HG03469 (cell line): Measurements from ENCODE around the gene IL10.

Experiments used
- ATAC-seq: cut with Tn5 transposase; IDR thresholded peaks from one replicate; pipeline ENCODE4 v1.9.1; 2021; ENCODE audit warnings: mild to moderate bottlenecking, moderate library complexity, moderate number of reproducible peaks; ENCODE audit not compliant: unreplicated experiment

The IL10 gene

DNA sequence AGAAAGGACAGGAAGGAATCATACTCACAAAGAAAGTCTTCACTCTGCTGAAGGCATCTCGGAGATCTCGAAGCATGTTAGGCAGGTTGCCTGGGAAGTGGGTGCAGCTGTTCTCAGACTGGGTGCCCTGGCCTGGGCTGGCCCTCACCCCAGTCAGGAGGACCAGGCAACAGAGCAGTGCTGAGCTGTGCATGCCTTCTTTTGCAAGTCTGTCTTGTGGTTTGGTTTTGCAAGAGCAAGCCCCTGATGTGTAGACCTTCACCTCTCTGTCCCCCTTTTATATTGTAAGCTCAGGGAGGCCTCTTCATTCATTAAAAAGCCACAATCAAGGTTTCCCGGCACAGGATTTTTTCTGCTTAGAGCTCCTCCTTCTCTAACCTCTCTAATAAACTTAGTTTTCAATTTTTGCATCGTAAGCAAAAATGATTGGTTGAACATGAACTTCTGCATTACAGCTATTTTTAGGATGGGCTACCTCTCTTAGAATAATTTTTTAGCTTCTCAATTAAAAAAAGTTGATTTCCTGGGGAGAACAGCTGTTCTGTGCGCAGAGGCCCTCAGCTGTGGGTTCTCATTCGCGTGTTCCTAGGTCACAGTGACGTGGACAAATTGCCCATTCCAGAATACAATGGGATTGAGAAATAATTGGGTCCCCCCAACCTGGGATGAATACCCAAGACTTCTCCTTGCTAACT is at the start of gene IL10:
IL10 (minus strand) TSS at position 252 of the 695 bp plus-strand sequence; CDS start at position 193, 59 bp downstream.
- no peak for ATAC-seq

DNA sequence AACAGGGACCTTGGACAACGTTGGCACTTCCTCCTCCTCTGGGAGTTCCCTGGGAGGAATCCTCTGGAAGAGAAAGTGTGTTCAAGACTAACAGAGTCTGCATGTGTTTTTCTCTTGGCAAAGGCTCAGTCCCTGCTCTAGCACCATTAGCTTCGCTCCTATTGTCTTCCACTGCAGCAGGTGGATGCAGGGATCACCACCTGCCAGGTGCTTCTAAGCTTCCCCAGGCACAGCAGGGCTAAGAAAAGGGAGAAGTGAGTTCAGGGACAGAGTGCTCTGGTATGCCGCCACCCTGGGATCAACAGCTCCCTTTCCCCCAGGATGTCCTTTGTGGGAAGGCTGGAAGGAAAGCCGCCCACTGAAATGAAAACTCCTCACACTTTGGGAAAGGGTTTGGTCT is 49.2 kb upstream of the IL10 start:
- ATAC-seq = no peak

DNA sequence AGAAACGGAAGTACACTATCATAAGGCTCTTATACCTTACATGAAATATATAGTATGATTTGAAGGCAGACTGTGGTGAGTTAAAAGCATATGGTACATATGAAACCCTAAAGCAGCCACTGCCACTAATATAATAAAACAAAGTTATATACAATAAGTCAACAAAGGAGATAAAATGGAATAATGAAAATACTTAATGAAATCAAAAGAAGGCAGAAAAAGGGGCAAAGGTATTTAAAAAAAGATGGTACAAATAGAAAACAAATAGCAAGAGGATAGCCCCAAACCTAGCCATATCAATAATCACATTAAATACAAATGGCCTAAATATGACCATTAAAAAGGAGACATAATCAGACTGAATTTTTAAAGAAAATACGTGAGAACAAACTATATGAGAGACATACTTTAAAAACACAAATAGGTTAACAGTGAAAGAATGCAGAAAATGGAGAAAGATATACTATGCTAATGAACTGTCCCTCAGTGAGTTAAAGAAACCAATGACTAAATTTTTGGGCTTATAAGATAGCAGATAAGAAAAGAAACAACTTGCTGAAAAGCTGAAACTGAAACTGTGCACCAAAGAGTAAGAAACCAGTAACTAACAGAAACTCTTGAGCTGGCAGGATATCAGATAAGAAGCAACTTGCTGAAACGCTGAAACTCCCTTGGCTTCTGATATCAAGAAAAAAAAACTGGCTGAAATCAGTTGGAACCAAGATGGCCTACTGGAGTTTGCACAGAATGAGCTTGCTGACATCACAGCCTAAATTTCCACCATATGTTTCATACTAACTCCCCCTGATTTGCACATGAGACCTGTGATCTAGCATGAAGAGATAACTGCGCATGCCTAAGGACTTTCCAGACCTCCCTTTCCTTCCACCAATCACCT is 44.3 kb upstream of the IL10 start:
- peak; percentile 47 for ATAC-seq

DNA sequence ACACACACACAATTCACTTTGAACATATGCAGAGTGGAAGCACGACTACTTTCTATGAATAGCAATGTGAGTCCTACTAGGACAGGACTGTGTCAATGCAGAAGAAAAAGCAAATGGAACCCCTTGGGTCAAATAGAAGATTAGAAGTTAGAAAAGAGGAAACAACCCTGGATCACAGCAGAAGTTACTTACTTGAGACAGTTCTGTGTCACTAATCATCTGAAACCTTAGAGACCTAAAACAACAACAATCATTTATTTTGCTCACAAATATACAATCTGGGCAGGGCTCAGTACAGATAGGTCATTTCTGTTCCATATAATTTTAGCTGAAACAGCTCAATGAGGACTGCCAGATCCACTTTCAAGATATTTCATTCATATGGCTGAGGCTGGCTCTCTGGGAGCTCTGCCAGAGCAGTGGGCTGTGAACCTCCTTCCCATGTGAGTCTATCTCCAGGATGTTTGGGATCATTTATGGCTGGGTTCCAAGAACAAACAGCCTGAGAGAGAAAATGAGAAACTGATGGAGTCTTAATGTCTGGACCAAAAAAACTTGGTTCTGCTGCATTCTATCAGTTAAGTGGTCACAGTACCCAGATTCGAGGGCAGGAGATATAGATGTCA is 42.5 kb upstream of the IL10 start:
- ATAC-seq = no peak

DNA sequence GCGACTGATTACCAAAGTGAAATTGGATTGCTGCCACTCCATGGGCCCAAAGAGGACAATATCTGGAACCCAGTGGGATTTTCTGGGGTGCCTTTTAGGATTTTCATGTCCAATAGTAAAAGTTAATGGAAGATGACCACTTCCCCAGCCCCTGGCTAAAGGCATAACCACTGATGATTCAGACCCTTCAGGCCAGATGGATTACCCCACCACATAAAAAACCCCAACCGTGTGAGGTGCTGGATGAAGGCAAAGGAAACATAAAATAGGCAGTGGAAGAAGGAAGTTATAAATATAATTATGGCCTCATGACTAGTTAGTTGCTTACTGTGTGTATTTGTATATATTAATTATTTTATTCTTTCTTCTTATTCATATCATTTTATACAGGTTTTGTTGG is 40.2 kb upstream of the IL10 start:
- ATAC-seq = no peak

DNA sequence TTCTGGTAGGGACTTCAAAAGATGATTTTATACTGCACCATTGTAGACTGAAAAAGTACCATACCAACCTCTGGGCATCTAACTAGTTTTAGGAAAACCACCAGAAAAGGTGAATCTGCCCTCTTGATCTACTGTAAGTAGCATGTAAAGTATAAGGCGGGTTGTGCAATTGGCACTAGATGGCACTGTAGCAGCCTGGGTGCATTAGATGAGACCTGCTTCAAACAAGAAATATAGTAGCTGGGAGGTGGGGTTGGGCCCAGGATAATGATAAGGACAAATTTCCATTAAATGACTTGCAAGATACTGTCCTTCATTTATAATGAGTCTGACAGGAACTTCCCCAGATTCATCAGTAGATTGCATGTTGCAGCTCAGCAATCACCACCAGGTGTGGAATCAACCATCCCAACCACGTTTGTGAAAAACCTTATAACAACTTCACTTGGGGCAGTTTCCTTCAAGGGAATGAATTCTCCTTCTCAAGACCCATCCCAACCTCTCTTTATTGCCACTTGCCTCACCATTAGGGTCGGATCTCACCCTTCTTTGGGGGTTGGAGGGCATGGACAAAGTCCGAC is 37.3 kb upstream of the IL10 start:
- no peak for ATAC-seq

DNA sequence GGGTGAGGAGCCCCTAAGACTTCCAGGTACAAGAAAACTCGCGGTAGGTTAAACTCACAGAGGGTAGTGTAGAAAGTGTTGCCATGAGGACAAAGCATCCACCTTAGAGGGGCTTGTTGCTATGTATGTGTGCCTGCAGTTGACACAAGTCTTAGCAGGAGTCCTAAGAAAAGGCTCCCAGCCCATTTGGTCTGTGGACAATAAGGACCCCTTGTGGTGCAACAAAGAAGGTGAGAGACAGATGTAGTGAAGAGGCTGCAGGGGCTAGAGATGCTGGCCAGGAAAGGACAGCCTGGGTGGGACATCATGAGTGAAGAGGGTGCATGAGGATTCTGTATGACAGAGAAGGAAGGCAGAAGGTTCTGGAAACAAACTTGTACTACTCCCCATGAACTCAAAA is 36.3 kb upstream of the IL10 start:
- no peak for ATAC-seq

DNA sequence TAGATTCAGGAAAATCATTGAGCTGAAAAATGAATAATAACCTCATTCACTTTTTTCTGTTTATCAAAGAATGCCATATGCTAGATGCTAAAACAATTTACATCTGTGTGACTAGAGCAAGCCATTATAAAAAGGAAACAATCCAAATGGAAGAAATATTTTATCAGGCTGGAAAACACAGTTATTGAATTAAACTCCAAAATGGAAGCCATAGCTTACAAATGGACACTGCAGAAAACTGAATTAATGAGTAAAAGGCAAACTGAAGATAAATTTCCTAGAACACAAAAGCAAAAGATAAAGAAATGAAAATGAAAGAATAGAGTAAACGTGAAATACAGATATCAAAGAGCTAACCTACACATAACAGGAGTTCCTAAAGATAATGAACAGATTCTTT is 33.1 kb upstream of the IL10 start:
- ATAC-seq = no peak

DNA sequence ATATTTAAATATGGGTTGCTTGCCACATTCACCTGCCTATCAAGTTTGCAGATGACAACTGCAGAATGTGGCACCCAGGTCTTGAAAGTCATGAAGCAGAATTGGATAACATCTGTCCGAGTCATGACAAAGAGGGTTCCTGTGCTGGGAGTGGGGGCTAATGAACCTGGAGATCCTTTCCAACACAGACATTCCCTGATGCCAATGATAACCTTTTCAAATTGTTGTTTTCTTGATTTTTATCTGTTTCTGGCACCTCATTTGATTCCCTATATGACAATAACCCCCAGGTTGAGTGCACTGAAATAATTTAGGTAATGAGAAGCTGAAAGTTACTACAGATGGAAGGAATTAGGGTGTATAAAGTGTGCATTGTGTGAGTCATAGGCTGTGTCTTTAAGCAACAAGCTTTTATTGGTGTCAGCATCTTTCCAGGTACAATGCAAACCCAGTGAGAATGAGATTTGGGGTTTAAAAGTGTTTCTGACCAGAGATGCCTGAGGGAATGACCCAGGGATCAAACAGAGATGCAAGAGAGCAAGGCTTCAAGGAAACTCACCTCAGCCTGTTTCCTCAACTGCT is 32.0 kb upstream of the IL10 start:
- ATAC-seq = no peak

DNA sequence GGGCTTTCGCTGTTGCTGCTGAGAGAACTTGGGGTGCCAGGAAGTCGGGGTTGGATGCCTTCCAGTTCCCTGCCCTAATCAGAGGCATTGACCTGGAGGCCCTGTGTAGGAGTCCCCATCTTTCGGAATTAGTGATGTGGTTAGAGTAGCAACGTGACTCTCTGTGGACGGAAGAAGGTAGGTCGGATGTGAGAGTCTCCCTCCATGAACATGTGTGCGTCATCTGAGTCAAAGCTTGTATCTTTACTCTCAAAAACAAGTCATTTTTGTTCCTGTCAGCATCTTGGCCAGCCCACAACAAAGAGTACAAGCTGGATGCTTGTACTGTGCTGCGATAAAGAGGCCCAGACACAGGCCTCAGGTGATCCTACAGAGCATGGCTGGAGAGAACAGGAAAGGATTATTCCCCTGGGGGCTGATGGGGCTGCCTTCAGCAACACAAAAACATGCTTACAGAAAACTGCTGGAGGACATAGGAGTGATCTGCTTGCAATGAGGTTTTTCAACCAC is 31.0 kb upstream of the IL10 start:
- ATAC-seq = peak; percentile 93

DNA sequence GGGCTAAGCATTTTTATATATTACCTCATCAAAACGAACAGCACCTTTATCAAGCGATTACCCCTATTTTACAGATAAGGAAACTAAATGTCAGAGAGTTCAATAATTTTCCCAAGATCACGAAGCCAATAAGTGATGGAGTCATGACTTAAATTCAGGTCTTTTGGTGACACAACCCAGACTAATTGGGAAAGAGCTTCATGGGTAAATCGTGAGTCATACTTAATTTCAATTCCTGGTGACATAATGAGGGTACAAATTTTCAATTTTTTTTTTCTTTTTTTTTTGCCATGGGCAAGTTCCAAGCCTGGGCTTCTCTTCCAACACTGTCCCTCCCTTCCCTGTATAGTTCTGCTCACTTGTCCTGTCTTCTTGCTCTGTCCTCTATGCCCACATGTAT is 30.1 kb upstream of the IL10 start:
- no peak for ATAC-seq

DNA sequence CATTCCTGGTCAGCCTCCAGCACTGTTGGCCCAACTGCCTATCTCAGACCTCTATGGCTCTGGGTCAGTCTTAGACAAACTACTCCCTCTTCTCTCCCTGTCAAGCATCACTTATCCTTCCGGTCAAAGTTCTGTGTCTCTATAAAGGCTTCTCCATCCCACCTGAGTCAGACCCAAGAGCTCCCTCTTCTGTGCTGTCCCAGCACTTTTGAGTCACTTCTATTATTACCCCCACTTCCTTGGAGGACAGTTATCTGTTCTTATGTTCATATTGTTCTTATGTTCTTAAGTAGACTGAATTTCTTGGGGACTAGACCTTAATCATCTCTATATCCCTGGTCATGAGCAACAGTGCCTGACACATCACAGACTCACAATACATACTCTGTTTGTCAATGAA is 29.2 kb upstream of the IL10 start:
- no peak for ATAC-seq

DNA sequence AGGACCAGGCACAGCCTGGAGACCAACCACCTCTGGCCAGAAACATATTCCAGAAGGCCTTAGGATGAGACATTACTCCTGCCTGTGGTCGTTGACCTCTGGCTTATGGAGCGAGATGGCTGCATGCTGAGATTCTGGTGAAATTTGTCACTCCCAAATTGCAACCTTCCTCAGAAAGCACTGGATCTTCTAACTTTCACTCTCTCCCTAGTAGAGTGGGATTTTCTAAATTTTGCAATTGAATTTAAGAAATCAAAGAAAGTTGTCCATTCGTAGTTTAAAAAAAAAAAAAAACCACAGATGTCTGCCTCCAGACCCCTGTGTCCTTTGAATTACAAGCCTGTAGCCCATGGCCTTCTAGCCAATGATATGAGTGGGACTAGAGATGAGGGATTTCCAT is 28.6 kb upstream of the IL10 start:
- no peak for ATAC-seq

DNA sequence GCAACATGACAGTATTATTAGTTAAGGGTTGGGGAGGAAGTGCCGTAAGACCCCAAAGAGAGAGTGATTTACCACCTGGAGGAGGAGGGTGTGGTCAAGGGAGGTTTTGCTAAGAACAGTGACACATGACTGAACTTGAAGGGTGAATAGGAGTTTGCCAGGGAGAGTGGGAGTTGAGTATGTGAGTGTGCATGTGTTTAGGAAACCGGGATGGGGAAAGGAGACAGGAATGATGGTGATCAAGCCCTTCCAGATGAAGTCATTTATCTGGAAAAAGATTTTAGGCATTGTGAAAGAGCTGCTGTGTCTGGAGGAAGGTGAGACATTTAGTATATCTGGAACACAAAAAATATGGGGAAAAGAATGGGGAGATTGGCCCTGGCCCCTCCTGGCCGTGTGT is 28.1 kb upstream of the IL10 start:
- no peak for ATAC-seq

DNA sequence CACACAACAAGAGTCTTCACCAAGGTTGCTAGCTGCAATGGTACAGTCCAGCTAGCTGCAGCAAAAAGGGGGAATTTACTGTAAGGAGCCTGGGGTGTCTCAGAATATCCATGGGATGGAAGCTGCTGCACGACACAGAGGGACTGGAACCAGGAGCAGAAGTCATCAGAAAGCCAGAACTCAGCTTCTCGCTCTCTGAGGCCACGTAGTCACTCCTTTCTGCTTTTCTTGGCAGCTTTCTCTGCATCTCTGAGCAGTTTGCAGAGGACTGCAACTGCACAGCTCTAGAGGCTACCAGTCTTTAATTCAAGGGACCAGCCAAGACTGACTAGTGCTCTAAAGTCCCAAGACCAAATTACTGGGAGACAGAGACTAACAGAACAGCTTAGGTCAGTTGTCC is 27.0 kb upstream of the IL10 start:
- ATAC-seq = no peak

DNA sequence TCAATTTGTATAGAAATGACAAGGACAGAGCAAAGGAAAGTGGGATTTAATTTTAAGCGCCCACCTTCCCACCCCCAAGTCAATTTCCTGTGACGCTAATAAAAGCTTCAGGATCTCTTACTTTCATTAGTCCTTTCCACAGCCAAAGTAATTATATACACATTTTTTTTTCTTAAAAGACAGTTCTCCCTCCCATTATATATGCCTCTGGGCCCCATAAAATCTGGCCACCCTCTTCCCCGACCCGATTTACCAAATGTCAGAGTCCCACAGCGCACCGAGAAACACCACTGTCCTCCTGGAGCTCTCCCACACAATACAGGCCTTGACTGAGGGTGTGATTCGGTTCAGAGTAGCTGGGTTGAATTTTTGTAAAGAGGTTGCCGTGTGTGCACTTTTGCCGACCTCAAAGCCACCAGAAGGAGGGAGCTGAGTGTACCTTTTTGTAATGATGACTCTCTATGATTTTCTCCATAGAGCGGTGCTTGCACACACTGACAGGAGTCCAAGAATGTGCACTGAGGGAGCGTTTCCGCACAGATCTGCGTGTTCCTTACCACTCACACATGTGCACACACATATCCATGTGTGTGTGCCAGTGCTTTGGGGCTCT is 26.2 kb upstream of the IL10 start:
- ATAC-seq = no peak

DNA sequence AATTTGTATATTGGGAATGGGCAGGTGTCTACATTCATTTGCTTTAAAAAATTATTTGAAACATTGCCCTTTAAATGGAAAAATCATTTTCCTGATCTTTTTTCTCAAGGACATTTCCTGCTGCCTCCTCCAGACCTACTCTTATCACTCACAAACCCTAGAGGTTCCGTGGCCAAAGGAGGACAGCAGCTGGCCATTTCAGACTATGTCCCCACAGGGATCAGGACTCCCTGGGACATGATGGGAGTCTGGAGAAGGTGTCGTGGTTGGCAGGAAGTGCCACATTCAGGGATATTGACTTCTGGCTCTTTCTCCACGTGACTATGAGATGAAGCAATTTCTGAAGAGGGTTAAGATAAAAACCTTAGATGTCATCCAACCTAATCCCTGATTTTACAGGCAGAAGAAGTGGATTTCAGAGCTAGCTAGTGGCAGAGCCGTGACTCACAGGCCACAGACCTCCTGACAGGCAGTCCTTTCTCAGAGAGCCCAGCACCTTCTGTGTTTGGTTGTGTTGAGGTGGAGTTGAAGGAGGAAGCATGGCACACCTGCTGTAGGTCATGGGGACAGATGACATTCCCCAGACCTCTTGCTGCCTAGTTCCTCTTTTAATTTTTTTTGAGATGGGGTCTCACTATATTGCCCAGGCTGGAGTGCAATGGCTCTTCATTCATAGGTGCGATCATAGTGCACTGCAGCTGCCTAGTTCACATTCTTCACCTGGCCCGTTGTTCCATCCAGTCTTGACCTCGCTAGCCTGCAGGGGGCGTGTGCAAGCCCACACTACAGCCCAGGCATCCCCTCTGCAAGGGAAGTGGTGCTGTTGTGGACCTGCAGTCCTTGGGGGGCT is 25.5 kb upstream of the IL10 start:
- ATAC-seq = no peak

DNA sequence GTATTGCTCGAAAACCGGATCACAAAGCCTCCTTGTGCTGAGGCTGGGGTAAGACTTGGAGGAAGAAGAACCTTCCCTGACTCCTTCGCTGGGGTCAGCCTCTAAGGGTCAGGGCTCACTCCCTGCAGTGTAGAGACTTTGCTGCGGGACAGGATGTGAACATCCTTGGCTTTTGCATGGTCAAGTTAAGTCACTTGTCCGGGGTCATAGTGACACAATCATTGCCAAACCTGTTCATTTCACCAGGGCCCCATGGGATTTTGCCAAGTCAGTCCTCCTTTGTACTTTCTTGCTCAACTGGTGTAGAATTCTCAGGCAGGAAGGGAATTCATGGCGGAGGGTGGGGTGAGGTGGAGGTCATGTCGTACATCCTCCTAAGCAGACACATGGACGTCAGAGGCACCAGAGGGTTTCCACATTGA is 24.7 kb upstream of the IL10 start:
- no peak for ATAC-seq

DNA sequence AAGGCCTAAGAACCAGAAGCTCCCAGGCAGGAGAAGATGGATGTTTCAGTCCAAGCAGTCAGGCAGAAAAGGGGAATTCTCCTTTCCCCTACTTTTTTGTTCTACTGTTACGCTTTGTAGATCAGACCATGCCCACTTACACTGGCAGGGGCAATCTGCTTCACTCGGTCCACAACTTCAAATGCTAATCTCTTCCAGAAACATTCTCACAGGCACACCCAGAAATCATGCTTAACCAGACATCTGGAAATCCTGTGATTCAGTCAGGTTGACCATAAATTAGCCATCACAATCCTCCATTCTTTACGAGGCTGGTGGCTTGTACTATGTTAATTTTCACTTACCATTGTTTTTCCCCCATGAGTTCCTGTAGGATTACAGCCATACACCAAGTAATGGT is 23.8 kb upstream of the IL10 start:
- no peak for ATAC-seq
